Mesenchymal stem cell (in vitro differentiated cells and primary cell): ENCODE data around the gene SEC63.
"Not testable (repeated sequence)": the region's sequence is repeated elsewhere in the genome, so short reads cannot be mapped to it uniquely, and the experiment has no call there.

Experiments used
- DNase-seq: peaks from one replicate; pipeline ENCODE4 v3.0.0-alpha.2; 2013
- H2AFZ ChIP-seq: one replicate; pipeline ENCODE4 v1.6.1; 2013; ENCODE audit warnings: low read depth, mild to moderate bottlenecking, control low read depth, inconsistent platforms, low read length, moderate library complexity
- H2AK5ac ChIP-seq: 2 replicates; pipeline ENCODE4 v1.6.1; 2013; ENCODE audit warnings: low read length, moderate library complexity, mild to moderate bottlenecking, inconsistent platforms; ENCODE audit not compliant: severe bottlenecking
- H2BK120ac ChIP-seq: one replicate; pipeline ENCODE4 v1.6.1; 2013; ENCODE audit warnings: low read depth, mild to moderate bottlenecking, inconsistent platforms, low read length, moderate library complexity
- H2BK12ac ChIP-seq, 2 experiments: one replicate each; pipeline ENCODE4 v1.6.1; 2013; ENCODE audit warnings: inconsistent platforms in 2 of 2, low read length in 2 of 2, mild to moderate bottlenecking in 2 of 2, moderate library complexity in 2 of 2, control low read depth in 1 of 2
- H2BK15ac ChIP-seq: one replicate; pipeline ENCODE4 v1.6.1; 2013; ENCODE audit warnings: mild to moderate bottlenecking, low read depth, inconsistent platforms; ENCODE audit not compliant: poor library complexity, severe bottlenecking
- H2BK5ac ChIP-seq: 2 replicates; pipeline ENCODE4 v1.6.1; 2013; ENCODE audit warnings: low read depth, mild to moderate bottlenecking, low read length, control low read depth, inconsistent platforms; ENCODE audit not compliant: poor library complexity, severe bottlenecking
- H3K14ac ChIP-seq, 2 experiments: one replicate each; pipeline ENCODE4 v1.6.1; 2013; ENCODE audit warnings: inconsistent platforms in 2 of 2, low read length in 2 of 2, control low read depth in 1 of 2, mild to moderate bottlenecking in 1 of 2, moderate library complexity in 1 of 2
- H3K18ac ChIP-seq, 2 experiments: one replicate each; pipeline ENCODE4 v1.6.1; 2013; ENCODE audit warnings: inconsistent platforms in 2 of 2, low read length in 2 of 2, control low read depth in 1 of 2, low read depth in 1 of 2, mild to moderate bottlenecking in 1 of 2
- H3K23ac ChIP-seq, 2 experiments: one replicate each; pipeline ENCODE4 v1.6.1; 2013; ENCODE audit warnings: inconsistent platforms in 2 of 2, low read length in 2 of 2, mild to moderate bottlenecking in 2 of 2, moderate library complexity in 2 of 2, control low read depth in 1 of 2
- H3K27ac ChIP-seq: 2 replicates; pipeline ENCODE4 v1.5.1; 2013; ENCODE audit warnings: mild to moderate bottlenecking, moderate library complexity, low read length, control low read depth, inconsistent platforms; ENCODE audit not compliant: poor library complexity, severe bottlenecking
- H3K27me3 ChIP-seq, 2 experiments: 2 replicates each; pipeline versions ENCODE4 v1.6.1 to v1.7.0; 2013; ENCODE audit warnings: low read length in 2 of 2, mild to moderate bottlenecking in 2 of 2, moderate library complexity in 2 of 2, control low read depth in 1 of 2, inconsistent platforms in 1 of 2; ENCODE audit not compliant: control insufficient read depth in 1 of 2, insufficient read depth in 1 of 2
- H3K36me3 ChIP-seq, 2 experiments: 2 replicates each; pipeline versions ENCODE4 v1.6.1 to v1.7.0; 2013; ENCODE audit warnings: low read length in 2 of 2, control low read depth in 1 of 2, inconsistent platforms in 1 of 2, low read depth in 1 of 2, mild to moderate bottlenecking in 1 of 2; ENCODE audit not compliant: insufficient read depth in 2 of 2, control insufficient read depth in 1 of 2
- H3K4ac ChIP-seq, 2 experiments: one replicate each; pipeline ENCODE4 v1.6.1; 2013; ENCODE audit warnings: inconsistent platforms in 2 of 2, low read length in 2 of 2, mild to moderate bottlenecking in 2 of 2, moderate library complexity in 2 of 2, control low read depth in 1 of 2, low read depth in 1 of 2
- H3K4me1 ChIP-seq: 2 replicates; pipeline ENCODE4 v1.6.1; 2013; ENCODE audit warnings: low read depth, low read length, control low read depth; ENCODE audit not compliant: control insufficient read depth, insufficient read depth
- H3K4me2 ChIP-seq: 2 replicates; pipeline ENCODE4 v1.6.1; 2013; ENCODE audit warnings: low read length, mild to moderate bottlenecking, inconsistent platforms; ENCODE audit not compliant: poor library complexity, severe bottlenecking
- H3K4me3 ChIP-seq, 2 experiments: 2 replicates each; pipeline versions ENCODE4 v1.5.1 to v1.7.0; 2013; ENCODE audit warnings: low read length in 2 of 2, mild to moderate bottlenecking in 2 of 2, control low read depth in 1 of 2, low read depth in 1 of 2; ENCODE audit not compliant: insufficient read depth in 1 of 2
- H3K79me1 ChIP-seq: replicated peaks from 2 replicates; pipeline ENCODE4 v1.6.1; 2013; ENCODE audit warnings: mild to moderate bottlenecking, control low read depth, low read length, inconsistent platforms; ENCODE audit not compliant: poor library complexity, severe bottlenecking
- H3K9ac ChIP-seq: 2 replicates; pipeline ENCODE4 v1.7.0; 2013; ENCODE audit warnings: mild to moderate bottlenecking, low read length, moderate library complexity
- H3K9me3 ChIP-seq: 2 replicates; pipeline ENCODE4 v1.7.0; 2013; ENCODE audit warnings: mild to moderate bottlenecking, low read length; ENCODE audit not compliant: control insufficient read depth
- H4K8ac ChIP-seq: one replicate; pipeline ENCODE4 v1.6.1; 2013; ENCODE audit warnings: inconsistent platforms, mild to moderate bottlenecking, low read length, moderate library complexity
- H4K91ac ChIP-seq: one replicate; pipeline ENCODE4 v1.6.1; 2013; ENCODE audit warnings: mild to moderate bottlenecking, low read length, inconsistent platforms
- WGBS: methylation state at CpG from one replicate; pipeline ENCODE4 v1.1.7; 2013; ENCODE audit warnings: mixed read lengths; 5-methylcytosine and 5-hydroxymethylcytosine counted together

The SEC63 gene

DNA sequence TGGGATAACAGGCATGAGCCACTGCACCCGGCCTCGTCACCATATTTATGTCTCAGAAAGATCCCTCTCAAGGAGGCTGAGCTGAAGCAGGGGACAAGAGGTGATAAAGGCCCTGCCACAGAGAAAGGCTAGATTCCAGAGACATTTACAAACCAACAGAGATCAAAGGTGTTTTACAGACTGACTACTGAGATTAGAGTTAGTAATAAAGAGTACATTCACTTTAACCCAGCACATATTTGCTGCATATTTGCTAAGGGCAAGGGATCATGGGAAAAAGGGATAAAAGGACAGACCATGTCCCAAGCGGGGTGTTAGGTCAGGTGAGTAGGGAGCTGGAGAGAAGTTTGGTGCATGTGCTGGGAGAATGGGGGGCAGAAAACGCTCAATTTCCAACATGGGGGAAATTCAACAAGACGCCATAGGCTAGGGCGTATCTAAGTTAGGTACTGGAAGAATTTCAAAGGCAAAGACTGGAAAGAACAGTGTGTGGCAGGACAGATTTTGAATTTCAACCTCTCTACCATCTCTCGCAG, 43.8 kb upstream of the SEC63 start:
- Histone ChIP-seq H2BK15ac (no peak overlapping the region), H3K36me3 (no peaks in the 10 kb centered on the region)
- WGBS: 79% methylated on average over 4 of the region's 7 CpGs

DNA sequence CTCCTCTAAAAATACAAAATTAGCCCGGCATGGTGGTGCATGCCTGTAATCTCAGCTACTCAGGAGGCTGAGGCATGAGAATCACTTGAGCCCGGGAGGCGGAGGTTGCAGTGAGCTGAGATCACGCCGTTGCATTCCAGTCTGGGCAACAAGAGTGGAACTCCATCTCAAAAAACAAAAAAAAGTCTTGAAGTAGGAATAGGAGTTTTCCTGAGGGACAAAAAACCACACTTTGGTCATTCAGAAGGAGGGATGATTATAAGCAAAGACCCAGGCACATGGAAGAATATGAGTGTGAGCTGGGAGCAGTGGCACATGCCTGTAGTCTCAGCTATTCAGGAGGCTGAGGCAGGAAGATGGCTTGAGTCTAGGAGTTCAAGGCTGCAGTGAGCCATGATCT, 42.3 kb upstream of the SEC63 start:
- DNase-seq, H4K8ac ChIP-seq, H2BK15ac ChIP-seq, H3K79me1 ChIP-seq, H3K9ac ChIP-seq, H2AK5ac ChIP-seq, H2BK12ac ChIP-seq, H3K27me3 ChIP-seq, H3K14ac ChIP-seq, H3K9me3 ChIP-seq, H3K4me3 ChIP-seq, H3K27ac ChIP-seq, H2AFZ ChIP-seq, H3K4ac ChIP-seq, H2BK5ac ChIP-seq, H4K91ac ChIP-seq, H3K23ac ChIP-seq, H3K36me3 ChIP-seq, H2BK120ac ChIP-seq, H3K4me1 ChIP-seq, H3K18ac ChIP-seq, H3K4me2 ChIP-seq: not testable (repeated sequence)
- 90% methylated on average over 5 of the region's 5 CpGs for WGBS

More for the DNA sequence above, 43.8 kb upstream of the SEC63 start:
- no peak overlapping the region for H2AFZ ChIP-seq
- no peak overlapping the region for H3K4me3 ChIP-seq
- H3K9me3 ChIP-seq: no peaks in the 10 kb centered on the region
- H3K9ac ChIP-seq: peak overlapping the region; percentile 52
- no peak overlapping the region for H4K8ac ChIP-seq
- no peak overlapping the region for H3K4me2 ChIP-seq
- H3K23ac ChIP-seq: no peak overlapping the region
- no peaks in the 10 kb centered on the region for H3K79me1 ChIP-seq
- H3K18ac ChIP-seq: no peak overlapping the region
- no peak overlapping the region for H4K91ac ChIP-seq
- no peaks in the 10 kb centered on the region for H3K27me3 ChIP-seq
- H3K4me1 ChIP-seq: peaks cover 3% of the 10 kb centered on the region
- H3K14ac ChIP-seq: no peak overlapping the region
- no peak overlapping the region for H3K4ac ChIP-seq
- H3K27ac ChIP-seq: peak overlapping the region; percentile 18
- H2BK120ac ChIP-seq: no peak overlapping the region
- no peak overlapping the region for H2BK5ac ChIP-seq
- no peak for DNase-seq
- H2BK12ac ChIP-seq: no peak overlapping the region
- H2AK5ac ChIP-seq: peak overlapping the region; percentile 55

- no peak overlapping the region for H3K4me3 ChIP-seq
- no peak overlapping the region for H2AK5ac ChIP-seq
- no peaks in the 10 kb centered on the region for H3K36me3 ChIP-seq
- H3K14ac ChIP-seq: no peak overlapping the region
- no peak overlapping the region for H4K8ac ChIP-seq
- H3K4me1 ChIP-seq: peaks cover 3% of the 10 kb centered on the region
- no peak overlapping the region for H3K4ac ChIP-seq
- H3K27me3 ChIP-seq: no peaks in the 10 kb centered on the region
- DNase-seq: no peak
- no peak overlapping the region for H2BK120ac ChIP-seq
- H3K79me1 ChIP-seq: no peaks in the 10 kb centered on the region
- H3K4me2 ChIP-seq: no peak overlapping the region
- no peaks in the 10 kb centered on the region for H3K9me3 ChIP-seq
- no peak overlapping the region for H2BK15ac ChIP-seq
- no peak overlapping the region for H2BK5ac ChIP-seq
- H3K23ac ChIP-seq: no peak overlapping the region
- H3K18ac ChIP-seq: no peak overlapping the region
- H2BK12ac ChIP-seq: no peak overlapping the region
- no peak overlapping the region for H2AFZ ChIP-seq
- no peak overlapping the region for H4K91ac ChIP-seq
- no peak overlapping the region for H3K9ac ChIP-seq
- H3K27ac ChIP-seq: no peak overlapping the region
Observed at GRCh38 chr6:107999341-107999740, 41.3 kb upstream of the SEC63 start.

GRCh38 chr6:107991772-107992550, 34.0 kb upstream of the SEC63 start:
- Histone ChIP-seq H3K27ac (no peak overlapping the region), H3K14ac (no peak overlapping the region), H3K4me3 (no peak overlapping the region), H3K4me2 (no peak overlapping the region), H2BK12ac (no peak overlapping the region), H3K36me3 (no peaks in the 10 kb centered on the region), H2AK5ac (no peak overlapping the region), H3K4ac (no peak overlapping the region), H3K9me3 (no peaks in the 10 kb centered on the region), H3K4me1 (peaks cover 2% of the 10 kb centered on the region), H3K18ac (no peak overlapping the region), H2BK15ac (no peak overlapping the region), H2BK5ac (no peak overlapping the region), H3K9ac (no peak overlapping the region), H4K8ac (no peak overlapping the region), H4K91ac (no peak overlapping the region), H2BK120ac (no peak overlapping the region), H3K79me1 (no peaks in the 10 kb centered on the region), H2AFZ (no peak overlapping the region), H3K23ac (no peak overlapping the region), H3K27me3 (no peaks in the 10 kb centered on the region)
- WGBS: 75% methylated on average over 4 of the region's 9 CpGs
- DNase-seq: no peak
